HG03066 (cell line): ENCODE data around the gene DGKG.

Source experiments
- ATAC-seq: cut with Tn5 transposase; IDR thresholded peaks from one replicate; pipeline ENCODE4 v1.9.1; 2021; ENCODE audit warnings: low read depth; ENCODE audit not compliant: unreplicated experiment

The DGKG gene

GRCh38 chr3:186181901-186182300 is 180.1 kb downstream of the DGKG start:
- no peak for ATAC-seq

- ATAC-seq = no peak
Observed at GRCh38 chr3:186180891-186181481, 181.0 kb downstream of the DGKG start.

- no peak for ATAC-seq
Observed at GRCh38 chr3:186180151-186180550, 181.9 kb downstream of the DGKG start.

- no peak for ATAC-seq
Observed at GRCh38 chr3:186178412-186178811, 183.6 kb downstream of the DGKG start.

GRCh38 chr3:186176373-186176990 is 185.6 kb downstream of the DGKG start:
- ATAC-seq = no peak

- no peak for ATAC-seq
Observed at GRCh38 chr3:186173224-186173815, 188.7 kb downstream of the DGKG start.

- ATAC-seq = no peak
Observed at GRCh38 chr3:186172353-186172752, 189.7 kb downstream of the DGKG start.

- ATAC-seq = no peak
Observed at GRCh38 chr3:186171521-186171920, 190.5 kb downstream of the DGKG start.

GRCh38 chr3:186170516-186170915 is 191.5 kb downstream of the DGKG start:
- ATAC-seq = no peak

GRCh38 chr3:186169379-186169778 is 192.7 kb downstream of the DGKG start:
- ATAC-seq = no peak

GRCh38 chr3:186168976-186169375 is 193.1 kb downstream of the DGKG start:
- no peak for ATAC-seq

GRCh38 chr3:186167646-186168395 is 194.2 kb downstream of the DGKG start:
- no peak for ATAC-seq

- no peak for ATAC-seq
Observed at GRCh38 chr3:186166491-186167288, 195.3 kb downstream of the DGKG start.

GRCh38 chr3:186166036-186166435 is 196.0 kb downstream of the DGKG start:
- ATAC-seq = no peak

GRCh38 chr3:186165331-186165730 is 196.7 kb downstream of the DGKG start:
- ATAC-seq = no peak

GRCh38 chr3:186164696-186165095 is 197.3 kb downstream of the DGKG start:
- no peak for ATAC-seq

- ATAC-seq = no peak
Observed at GRCh38 chr3:186162221-186162620, 199.8 kb downstream of the DGKG start.

GRCh38 chr3:186160691-186161243 is 201.3 kb downstream of the DGKG start:
- ATAC-seq = no peak

GRCh38 chr3:186154641-186155040 is 207.4 kb downstream of the DGKG start:
- ATAC-seq = no peak

GRCh38 chr3:186152889-186153292 is 209.1 kb downstream of the DGKG start:
- peak; percentile 88 for ATAC-seq
